ENCODE measurements around the gene KLK6.
"Not testable (repeated sequence)": the region's sequence is repeated elsewhere in the genome, so short reads cannot be mapped to it uniquely, and the experiment has no call there.

KLK6 gene

GRCh38 chr19:50998686-50999085, 29.3 kb upstream of the KLK6 start:
- no peak overlapping the region for H3K4me3 ChIP-seq (ENCODE audit: low read depth, low read length)
- CTCF ChIA-PET, result no interaction called here
- POLR2A ChIA-PET, result no interaction called here
- TF ChIP-seq CTCF (IDR thresholded peaks at IDR 0.05; ENCODE audit: insufficient read depth, low read length, missing control alignments), result no peak
- no peak for DNase-seq (ENCODE audit: low read depth, low spot score)

DNA sequence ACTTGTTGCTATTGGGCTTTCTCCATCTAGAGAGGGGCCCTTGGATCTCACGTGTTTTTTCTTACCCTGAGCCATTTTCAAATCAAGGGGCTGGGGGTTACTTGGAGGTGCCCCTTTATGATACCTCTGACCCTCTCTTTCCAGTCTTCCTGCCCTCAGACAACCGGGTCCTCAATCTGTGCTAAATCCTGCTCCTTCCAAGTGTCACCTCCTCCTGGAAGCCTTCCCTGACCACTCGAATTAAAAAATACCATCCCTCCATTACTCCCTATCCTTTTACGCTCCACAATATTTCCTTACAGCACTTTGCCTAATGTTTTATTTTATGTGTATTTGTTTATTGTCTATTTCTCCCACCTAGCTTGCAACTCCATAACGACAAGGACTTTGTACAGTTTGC, 28.7 kb upstream of the KLK6 start:
- ChIA-PET POLR2A (no interaction called here), CTCF (no interaction called here)
- H3K4me3 ChIP-seq (ENCODE audit: low read depth, low read length), result no peak overlapping the region
- DNase-seq (ENCODE audit: low read depth, low spot score), result no peak
- TF ChIP-seq CTCF (IDR thresholded peaks at IDR 0.05; ENCODE audit: insufficient read depth, low read length, missing control alignments), result no peak

DNA sequence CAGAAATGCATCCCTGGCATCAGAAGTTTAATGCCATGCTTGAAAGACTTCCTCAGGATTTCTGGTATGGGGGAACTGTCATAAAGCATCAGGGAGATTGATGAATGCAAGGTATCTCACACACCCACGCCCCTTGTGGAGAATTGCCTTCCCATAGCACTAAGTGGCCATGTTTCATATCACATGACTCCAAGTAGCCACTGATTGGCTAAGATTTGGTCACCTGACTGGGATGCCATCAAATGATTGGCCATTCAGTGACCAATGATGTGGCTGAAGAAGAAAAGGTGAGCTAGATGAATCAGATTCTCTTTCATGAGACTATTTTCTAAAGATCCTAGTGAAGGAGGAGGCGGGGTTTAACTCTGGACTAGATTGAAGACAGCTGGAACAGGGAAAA, 24.7 kb upstream of the KLK6 start:
- no peak overlapping the region for H3K4me3 ChIP-seq (ENCODE audit: low read depth, low read length)
- CTCF ChIA-PET, result interaction anchor here (1.3 kb wide), 1 partner anchor 27 kb away, joined by 3 read pairs; no protein-coding TSS in a partner anchor
- no peak for DNase-seq (ENCODE audit: low read depth, low spot score)
- TF ChIP-seq CTCF (IDR thresholded peaks at IDR 0.05; ENCODE audit: insufficient read depth, low read length, missing control alignments), result no peak
- POLR2A ChIA-PET, result no interaction called here

GRCh38 chr19:50992666-50993035, 23.3 kb upstream of the KLK6 start:
- H3K4me3 ChIP-seq (ENCODE audit: low read depth, low read length), result no peak overlapping the region
- no peak for DNase-seq (ENCODE audit: low read depth, low spot score)
- ChIA-PET POLR2A (no interaction called here), CTCF (no interaction called here)
- TF ChIP-seq CTCF (IDR thresholded peaks at IDR 0.05; ENCODE audit: insufficient read depth, low read length, missing control alignments), result no peak

- DNase-seq (ENCODE audit: low read depth, low spot score); POLR2A ChIA-PET; H3K4me3 ChIP-seq (ENCODE audit: low read depth, low read length); CTCF ChIA-PET: not testable (repeated sequence)
These were observed 15.0 kb upstream of the KLK6 start for GRCh38 chr19:50984416-50984815.

DNA sequence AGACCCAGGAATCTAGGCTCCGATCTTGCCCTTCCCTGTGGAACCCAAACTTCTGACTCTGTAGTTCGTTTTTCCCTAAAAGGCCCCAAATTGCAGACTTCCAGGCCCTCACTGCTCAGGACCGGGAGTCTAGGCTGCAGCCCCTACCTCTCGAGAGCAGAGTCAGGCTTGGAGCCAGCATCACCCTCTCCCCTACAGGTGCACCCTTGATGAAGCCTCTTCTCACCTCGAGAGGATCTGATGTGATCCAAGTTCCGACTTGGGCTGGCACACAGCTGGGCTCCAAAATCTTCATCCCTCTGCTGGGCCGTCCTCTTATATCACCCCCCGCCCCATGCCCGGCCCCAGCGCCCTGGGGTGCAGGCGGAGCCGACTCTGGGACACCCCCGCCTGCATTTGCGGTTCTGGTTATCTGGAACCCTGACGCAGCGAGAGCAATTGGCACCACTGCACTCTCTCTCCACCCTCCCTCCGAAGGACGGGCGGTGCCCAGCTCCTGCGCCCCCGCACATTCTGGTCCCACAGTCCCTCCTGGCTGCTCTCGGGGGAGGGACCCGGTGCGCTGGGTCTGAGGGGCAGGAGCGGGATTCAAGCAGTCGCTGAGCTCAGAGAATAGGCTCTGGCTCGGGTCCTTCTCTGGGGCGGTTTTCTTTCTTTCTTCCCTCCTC, 14.4 kb upstream of the KLK6 start, which contains the start of gene KLK7:
Gene KLK7, minus strand, starts transcription at position 293 of the 668 bp plus-strand sequence. CDS start 1,518 bp downstream, outside the sequence.
- H3K4me3 ChIP-seq (ENCODE audit: low read depth, low read length), result no peak within 1 kb of the TSS
- ChIA-PET CTCF (no interaction called here), POLR2A (no interaction called here)
- TF ChIP-seq CTCF (IDR thresholded peaks at IDR 0.05; ENCODE audit: insufficient read depth, low read length, missing control alignments), result no peak
- DNase-seq (ENCODE audit: low read depth, low spot score), result no peak

- ChIA-PET POLR2A (no interaction called here), CTCF (no interaction called here)
- no peak for DNase-seq (ENCODE audit: low read depth, low spot score)
- no peak for TF ChIP-seq CTCF (IDR thresholded peaks at IDR 0.05; ENCODE audit: insufficient read depth, low read length, missing control alignments)
- no peak overlapping the region for H3K4me3 ChIP-seq (ENCODE audit: low read depth, low read length)
These were observed 12.8 kb upstream of the KLK6 start for GRCh38 chr19:50982186-50982585.
